GM10847 (cell line): ENCODE results near the gene RHPN2.

ENCODE experiments used
- POLR2A ChIP-seq: IDR thresholded peaks from 2 replicates; pipeline ENCODE4 v1.6.1; 2011; ENCODE audit not compliant: insufficient read length; ENCODE audit errors: extremely low read depth

Gene RHPN2

GRCh38 chr19:33047422-33047821 lies 17.3 kb downstream of the RHPN2 start:
- no peak for TF ChIP-seq POLR2A

GRCh38 chr19:33040994-33041827 lies 23.5 kb downstream of the RHPN2 start:
- TF ChIP-seq POLR2A: no peak

DNA sequence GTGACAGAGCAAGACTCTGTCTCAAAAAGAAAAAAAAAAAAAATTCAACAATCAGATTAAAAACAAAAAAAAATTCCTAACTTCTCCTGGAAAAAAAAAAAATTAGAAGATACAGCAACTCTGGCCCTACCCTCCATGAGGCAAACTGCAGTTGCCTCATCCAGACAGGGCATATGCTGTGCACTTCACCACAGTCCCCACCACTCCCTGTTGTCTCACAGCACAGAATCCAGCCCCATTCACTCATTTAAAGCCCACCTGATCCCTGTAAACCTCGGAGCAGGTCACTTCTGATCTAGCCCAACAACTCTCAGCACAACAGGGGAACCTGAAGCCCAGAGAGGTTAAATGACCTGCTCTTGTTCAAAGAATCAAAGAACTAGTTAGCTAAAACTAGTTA lies 24.9 kb downstream of the RHPN2 start:
- no peak for TF ChIP-seq POLR2A

- no peak for TF ChIP-seq POLR2A
Observed at GRCh38 chr19:33039108-33039599, 25.5 kb downstream of the RHPN2 start.

GRCh38 chr19:33035461-33035860 lies 29.2 kb downstream of the RHPN2 start:
- TF ChIP-seq POLR2A: no peak

DNA sequence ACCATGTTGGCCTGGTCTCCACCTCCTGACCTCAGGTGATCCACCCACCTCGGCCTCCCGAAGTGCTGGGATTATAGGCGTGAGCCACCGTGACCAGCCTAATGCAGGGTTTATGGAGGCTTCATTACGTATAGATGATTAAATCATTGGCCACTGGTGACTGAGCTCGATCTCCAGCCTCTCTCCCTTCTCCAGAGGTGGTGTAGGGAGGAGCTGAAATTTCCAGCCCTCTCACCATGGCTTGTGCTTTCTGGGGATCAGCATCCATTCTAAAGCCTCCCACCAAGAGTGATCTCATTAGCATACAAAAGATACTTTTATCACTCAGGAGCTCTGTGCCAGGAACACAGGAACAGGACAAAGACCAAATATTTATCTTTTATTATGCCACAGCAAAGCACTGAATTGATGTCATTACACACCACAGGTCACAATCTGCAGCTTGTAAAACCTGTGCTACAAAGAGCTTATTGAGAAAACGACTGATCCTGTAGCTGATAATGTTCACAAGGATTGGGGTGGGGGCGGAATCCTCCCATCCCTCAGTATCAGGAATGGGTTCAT lies 32.4 kb downstream of the RHPN2 start:
- no peak for TF ChIP-seq POLR2A

GRCh38 chr19:33029746-33030303 lies 34.9 kb downstream of the RHPN2 start:
- no peak for TF ChIP-seq POLR2A

- TF ChIP-seq POLR2A: no peak
Observed at GRCh38 chr19:33024398-33024797, 40.3 kb downstream of the RHPN2 start.

DNA sequence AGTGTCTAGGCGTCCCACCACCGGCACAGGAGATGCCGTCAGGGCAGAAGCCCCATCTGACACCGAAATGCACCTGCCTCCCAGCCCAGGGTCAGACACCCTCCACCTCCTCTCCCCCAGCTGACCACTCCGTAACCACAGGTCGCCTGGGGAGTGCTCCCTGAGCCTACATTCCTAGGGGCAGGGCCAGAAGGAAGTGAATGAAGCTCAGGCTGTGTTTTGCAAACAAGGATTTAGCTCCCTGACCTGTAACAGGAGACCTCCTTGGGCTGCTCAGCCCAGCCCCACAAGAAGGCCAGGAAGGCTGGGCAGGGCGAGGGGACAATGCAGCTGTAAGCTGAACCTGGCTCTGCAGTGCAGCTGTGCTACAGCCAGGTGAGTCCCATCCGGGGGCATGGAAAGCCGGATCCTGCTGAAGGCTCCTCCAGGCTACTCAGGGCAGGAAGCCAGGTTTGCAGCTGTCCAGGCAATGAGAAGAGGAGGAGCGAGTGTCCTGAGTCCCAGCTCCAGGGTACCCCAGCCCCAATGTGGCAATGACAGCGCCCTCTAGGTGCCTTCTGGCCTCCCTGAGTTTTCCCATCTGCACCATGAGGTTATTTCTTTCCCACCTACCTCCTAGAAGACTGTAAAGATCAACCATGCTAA lies 42.1 kb downstream of the RHPN2 start:
- no peak for TF ChIP-seq POLR2A

DNA sequence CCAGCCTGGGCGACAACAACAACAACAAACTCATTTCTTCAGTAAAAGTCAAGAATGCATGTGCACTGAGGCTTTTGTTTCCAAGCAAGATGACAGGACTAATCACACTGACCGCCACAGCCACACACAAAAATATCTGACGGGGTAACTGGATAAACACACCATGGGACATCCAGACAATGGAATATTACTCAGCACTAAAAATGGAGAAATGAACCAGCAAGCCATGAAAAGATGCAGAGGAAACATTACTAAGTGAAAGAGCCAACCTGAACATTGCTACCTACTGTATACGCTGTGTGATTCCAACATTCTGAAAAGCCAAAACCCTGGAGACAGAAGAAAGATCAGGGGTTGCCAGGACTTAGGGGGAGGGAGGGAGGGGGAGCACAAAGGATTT lies 56.0 kb downstream of the RHPN2 start:
- TF ChIP-seq POLR2A: no peak

DNA sequence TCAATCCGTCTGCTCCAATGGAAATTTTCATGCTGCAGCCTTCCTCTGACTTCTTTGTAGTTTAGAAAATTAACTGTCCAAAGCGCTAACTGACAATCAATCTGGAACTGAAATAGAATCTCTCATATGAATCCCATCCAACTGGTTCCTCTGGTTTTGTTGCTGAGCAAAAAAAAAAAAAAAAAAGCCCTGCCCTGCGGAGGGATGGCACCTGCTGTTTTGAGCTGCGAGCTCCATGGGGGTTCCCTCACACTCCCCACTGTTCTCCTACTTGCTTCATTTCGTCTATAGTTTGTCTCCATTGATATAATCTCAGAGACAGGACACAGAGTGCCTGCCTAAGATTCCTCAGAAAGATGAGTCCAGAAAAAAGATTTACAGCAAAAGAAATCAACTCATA lies 59.2 kb downstream of the RHPN2 start:
- TF ChIP-seq POLR2A: no peak

DNA sequence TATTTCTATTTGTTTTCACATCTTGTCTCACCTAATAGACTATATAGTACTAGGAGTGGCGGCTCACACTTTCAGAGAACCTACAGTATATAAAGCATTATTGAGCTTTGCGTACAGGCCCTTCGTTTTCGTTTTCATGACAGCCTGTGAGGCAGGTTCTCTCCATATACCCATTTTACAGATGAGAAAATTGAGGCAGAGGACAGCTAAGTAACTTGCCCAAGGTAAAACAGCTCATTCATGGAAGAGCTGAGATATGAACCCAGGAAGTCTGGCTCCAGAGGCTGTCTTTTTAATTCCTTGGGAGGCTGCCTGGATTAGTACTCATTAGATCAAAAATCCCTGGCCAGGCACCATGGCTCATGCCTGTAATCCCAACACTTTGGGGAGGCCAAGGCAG lies 63.8 kb downstream of the RHPN2 start:
- TF ChIP-seq POLR2A: no peak

- TF ChIP-seq POLR2A: no peak
Observed at GRCh38 chr19:33000510-33000909, 64.2 kb downstream of the RHPN2 start.

DNA sequence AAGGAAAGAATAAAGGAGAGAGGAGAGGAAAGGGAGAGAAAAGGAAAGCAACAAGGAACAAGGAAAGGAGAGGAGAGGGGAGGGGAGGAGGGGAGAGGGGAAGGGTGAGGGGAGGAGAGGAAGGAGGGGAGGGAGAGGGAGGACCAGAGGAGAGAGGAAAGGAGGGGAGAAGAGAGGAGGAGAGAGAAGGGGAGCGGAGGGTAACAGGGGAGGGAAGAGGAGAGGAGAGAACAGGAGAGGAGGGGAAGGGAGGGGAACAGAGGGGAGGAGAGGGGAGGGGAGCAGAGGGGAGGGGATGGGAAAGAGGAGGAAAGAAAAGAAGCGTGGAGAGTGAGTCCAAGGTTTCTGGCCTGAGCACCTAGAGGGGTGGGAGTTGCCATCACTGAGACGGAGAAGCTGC lies 66.0 kb downstream of the RHPN2 start:
- TF ChIP-seq POLR2A: no peak

DNA sequence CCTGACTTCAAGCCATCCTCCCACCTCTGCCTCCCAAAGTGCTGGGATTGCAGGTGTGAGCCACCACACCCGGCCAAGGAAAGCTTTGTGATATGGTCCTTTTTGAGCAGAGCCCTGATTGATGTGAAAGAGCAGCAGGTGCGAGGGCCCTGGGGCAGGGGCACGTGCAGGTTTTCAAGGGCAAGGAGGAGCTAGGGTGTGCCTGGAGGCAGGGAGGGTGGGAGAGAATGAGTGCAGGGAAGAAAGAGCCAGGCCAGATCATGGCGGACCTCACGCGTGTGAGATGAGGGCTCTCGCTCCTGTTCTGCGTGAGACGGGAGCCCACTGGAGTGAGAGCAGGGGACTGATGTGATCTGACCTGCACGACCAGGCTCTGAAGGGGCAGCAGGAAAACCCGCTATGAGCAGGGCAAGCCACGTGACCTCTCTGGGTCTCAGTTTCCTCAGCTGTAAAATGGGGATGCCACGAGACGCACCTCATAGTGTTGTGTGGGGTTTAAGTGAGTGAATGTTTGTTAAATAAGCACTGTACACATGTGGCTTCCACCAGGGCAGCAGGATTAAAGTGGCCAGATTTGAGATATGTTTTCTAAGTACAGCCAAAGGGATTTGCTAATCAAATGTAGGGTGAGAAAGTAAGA lies 66.9 kb downstream of the RHPN2 start:
- no peak for TF ChIP-seq POLR2A

DNA sequence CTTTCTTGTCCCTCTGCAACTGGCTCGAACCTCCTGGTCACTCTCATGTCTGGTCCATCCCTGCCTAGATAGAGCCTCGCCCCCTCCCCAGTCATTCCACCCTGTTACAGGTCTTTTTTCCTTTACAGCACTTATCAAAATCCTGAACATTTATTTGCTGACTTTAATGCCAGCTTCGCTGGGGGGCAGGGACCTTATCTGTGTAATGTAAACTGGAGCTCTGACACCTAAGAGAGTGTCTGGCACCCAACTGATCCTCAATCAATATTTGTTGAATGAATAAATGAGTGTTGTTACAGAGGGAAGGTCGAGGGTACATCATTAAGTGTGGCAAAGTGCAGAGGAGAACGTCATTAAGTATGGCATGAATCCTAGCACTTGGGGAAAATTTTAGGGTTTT lies 76.0 kb downstream of the RHPN2 start:
- TF ChIP-seq POLR2A: no peak

DNA sequence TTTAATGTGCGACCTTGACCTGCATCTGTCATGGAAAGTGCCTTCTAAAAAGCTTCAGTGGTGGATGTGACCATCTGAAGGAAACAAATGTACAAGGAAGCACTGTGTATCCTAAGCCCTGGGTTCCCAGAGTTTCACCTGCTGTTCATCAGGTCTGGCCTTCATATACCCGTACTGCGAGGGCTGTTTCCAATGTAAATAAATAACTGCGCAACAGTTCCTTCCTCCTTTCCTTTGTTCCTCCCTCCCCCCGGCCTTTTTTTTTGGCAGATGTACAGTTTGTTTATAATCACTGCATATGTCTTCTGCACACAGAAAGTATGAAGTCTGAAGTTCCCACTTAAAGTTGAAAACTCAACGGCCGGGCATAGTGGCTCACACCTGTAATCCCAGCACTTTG lies 87.4 kb downstream of the RHPN2 start:
- no peak for TF ChIP-seq POLR2A
